SK-N-MC (cell line): Measurements from ENCODE around the gene MYH14.

ENCODE experiments used
- EZH2 ChIP-seq: fragments of 200-600 bp; sonication (generic); IDR thresholded peaks from one replicate; pipeline ENCODE4 v1.6.1; 2017; ENCODE audit warnings: antibody characterized with exemption
- POLR2AphosphoS5 ChIP-seq: IDR thresholded peaks from 2 replicates; pipeline ENCODE4 v1.6.1; 2012; ENCODE audit warnings: mild to moderate bottlenecking, low read depth, low read length, borderline replicate concordance

GRCh38 chr19:50287331-50287730, 83.9 kb downstream of the MYH14 start:
- no peak for TF ChIP-seq POLR2AphosphoS5
- TF ChIP-seq EZH2 = no peak
